ENCODE results near the gene MXRA7. TPM values are rescaled to one million over a fixed set of nuclear protein-coding genes. Genes with fewer than 3 reads are reported as not detected.

Gene MXRA7
- total and polyA plus RNA-seq, 4 donors, result 4.8 to 22.1 (median 11.3) TPM

GRCh38 chr17:76726231-76726775 is 15.5 kb upstream of the MXRA7 start, which contains the start of gene JMJD6:
JMJD6 (minus strand) TSS chr17:76726606; CDS start chr17:76726475, 131 bp downstream.
- TF ChIP-seq FOXA1 (IDR thresholded peaks at IDR 0.05) (no peak), RAD21 (IDR thresholded peaks at IDR 0.05) (no peak), FOXA2 (IDR thresholded peaks at IDR 0.05) (no peak), GABPA (IDR thresholded peaks at IDR 0.05 in 1 of 2, conservative IDR thresholded peaks at IDR 0.05 in 1 of 2) (no peak), CTCF (IDR thresholded peaks at IDR 0.05; ENCODE audit: low read depth, low read length, missing input control) (no peak), YY1 (IDR thresholded peaks at IDR 0.05) (peak; percentile 98), ZBTB33 (IDR thresholded peaks at IDR 0.05) (peak; percentile 90), SP1 (IDR thresholded peaks at IDR 0.05) (peak; percentile 67), EGR1 (IDR thresholded peaks at IDR 0.05; ENCODE audit: low read depth in 2 of 2) (peak in 1 of 2 donors; percentile 59), HNF4A (conservative IDR thresholded peaks at IDR 0.05) (peak; percentile 47 to 56), TAF1 (conservative IDR thresholded peaks at IDR 0.05) (peak; percentile 75), REST (IDR thresholded peaks at IDR 0.05) (peak; percentile 78), HNF4G (IDR thresholded peaks at IDR 0.05) (no peak), NR2F2 (IDR thresholded peaks at IDR 0.05) (peak; percentile 46), MAX (IDR thresholded peaks at IDR 0.05) (peak; percentile 41), ATF3 (IDR thresholded peaks at IDR 0.05) (no peak), RXRA (IDR thresholded peaks at IDR 0.05) (peak; percentile 54 to 68), JUND (IDR thresholded peaks at IDR 0.05) (peak; percentile 24 to 54)
- H3K27ac ChIP-seq (ENCODE audit: low read depth in 1 of 2, low read length in 2 of 2), result peak within 1 kb of the TSS; percentile 100
- H3K27me3 ChIP-seq (ENCODE audit: control insufficient read depth in 4 of 4, insufficient read depth in 4 of 4, low read length in 3 of 4), result no peaks in the 10 kb centered on the region
- peak within 1 kb of the TSS; percentile 86 to 94 (median 93) for H3K4me3 ChIP-seq (ENCODE audit: low read depth in 1 of 3, low read length in 3 of 3)
- under 1% methylated on average over 60 of the region's 60 CpGs for WGBS
- peaks cover 16 to 24% (median 21%) of the 10 kb centered on the region in 4 donors for H3K36me3 ChIP-seq (ENCODE audit: control insufficient read depth in 4 of 4, insufficient read depth in 3 of 4, low read depth in 1 of 4, low read length in 3 of 4)
- peak; percentile 95 for DNase-seq (ENCODE audit: low spot score)
- peaks cover 12 to 25% (median 21%) of the 10 kb centered on the region in 4 donors for H3K4me1 ChIP-seq (ENCODE audit: control insufficient read depth in 4 of 4, insufficient read depth in 4 of 4, low read length in 3 of 4)
- no peaks in the 10 kb centered on the region for H3K9me3 ChIP-seq (ENCODE audit: control insufficient read depth in 4 of 4, low read length in 3 of 4)
- H3K9ac ChIP-seq (ENCODE audit: low read depth in 1 of 2, low read length in 2 of 2), result peak within 1 kb of the TSS; percentile 90 to 96

Data from liver (tissue), 9 donors.